K562 (cell line): ENCODE results near the gene DLX2. TPM values are rescaled to one million over a fixed set of nuclear protein-coding genes. Genes with fewer than 3 reads are reported as not detected.

ENCODE experiments used
- CREB3L1 ChIP-seq: fragments of 450-650 bp; IDR thresholded peaks from 2 replicates; pipeline ENCODE4 v1.6.1; 2014; ENCODE audit warnings: low read depth, mild to moderate bottlenecking, moderate library complexity, borderline replicate concordance
- ESRRA ChIP-seq: fragments of 450-650 bp; IDR thresholded peaks from 2 replicates; pipeline ENCODE4 v1.6.1; 2014; ENCODE audit warnings: low read depth, mild to moderate bottlenecking, moderate library complexity, borderline replicate concordance
- KAT8 ChIP-seq: fragments of 450-650 bp; IDR thresholded peaks from 2 replicates; pipeline ENCODE4 v1.6.1; 2016; ENCODE audit warnings: low read depth, mild to moderate bottlenecking
- MGA ChIP-seq: fragments of 450-650 bp; IDR thresholded peaks from 2 replicates; pipeline ENCODE4 v1.6.1; 2016; ENCODE audit warnings: mild to moderate bottlenecking, moderate library complexity
- MTA1 ChIP-seq: fragments of 450-650 bp; IDR thresholded peaks from 2 replicates; pipeline ENCODE4 v1.6.1; 2017; ENCODE audit warnings: borderline replicate concordance
- NFE2 ChIP-seq: IDR thresholded peaks from 2 replicates; pipeline ENCODE4 v1.6.1; 2014; ENCODE audit warnings: antibody characterized with exemption, low read depth
- PHF21A ChIP-seq: fragments of 450-650 bp; IDR thresholded peaks from 2 replicates; pipeline ENCODE4 v1.6.1; 2017; ENCODE audit warnings: low read depth, borderline replicate concordance
- PPARD ChIP-seq: fragments of 250-450 bp; sonication (Bioruptor Pico); IDR thresholded peaks from 2 replicates; pipeline ENCODE4 v1.8.0; 2022; ENCODE audit warnings: inconsistent platforms, mild to moderate bottlenecking, moderate library complexity
- THRA ChIP-seq: fragments of 450-650 bp; IDR thresholded peaks from 2 replicates; pipeline ENCODE4 v1.6.1; 2017; ENCODE audit warnings: mild to moderate bottlenecking, moderate library complexity
- polyA plus RNA-seq, 8 experiments: library from polyadenylated mRNA; depleted of rRNA in 4 of 8; stranded (reverse) in 5 of 8; unstranded in 3 of 8; fragments of >200 nt; fragmentation: Nextera tagmentation in 2 of 8; fragmentation: Illumina TruSeq in 1 of 8; extraction: Ambion mirVana in 2 of 8; extraction: Trizol in 1 of 8; gene quantifications; 2 replicates each; pipeline versions ENCODE4 v1.2.1 to v1.2.3, GENCODE V29; 2011 to 2014; ENCODE audit warnings: inconsistent platforms in 1 of 8, missing spikeins in 1 of 8
- total RNA-seq, 7 experiments: library from RNA; depleted of rRNA in 6 of 7; stranded (reverse); fragments of >200 nt in 6 of 7; fragmentation: Illumina TruSeq in 2 of 7; extraction: Trizol in 2 of 7; gene quantifications; 2 replicates each; pipeline versions ENCODE4 v1.2.1 to v1.2.3, GENCODE V29; 2011 to 2021; ENCODE audit warnings: low replicate concordance in 1 of 7

DLX2 gene
- total and polyA plus RNA-seq, 9 of the 15 experiments (the other 6 are each of a cell fraction or from before 2014, with no cell fraction given): 0.14 to 4.3 (median 0.86) TPM

GRCh38 chr2:172102391-172103359, at the start of gene DLX2 (continued):
- TF ChIP-seq MGA (peak; percentile 90), ESRRA (peak; percentile 38; the same call in 1 of the 2 replicates), MTA1 (0 out of 2 replicates have a peak, but pooled peaks have one; percentile 27), PHF21A (no peak), CREB3L1 (peak; percentile 22; the same call in 1 of the 2 replicates), KAT8 (no peak), PPARD (no peak), NFE2 (peak; percentile 25; the same call in 1 of the 2 replicates), THRA (no peak)
